MM.1S (cell line): ENCODE data around the gene RNF187.

ENCODE experiments used
- EZH2 ChIP-seq: fragments of 300-600 bp; sonication (generic); optimal IDR thresholded peaks from 2 replicates; pipeline ENCODE3; 2017; ENCODE audit warnings: low read depth, mild to moderate bottlenecking, antibody characterized with exemption, low read length, mixed read lengths
- EZH2phosphoT487 ChIP-seq: fragments of 300-600 bp; sonication (generic); IDR thresholded peaks from 2 replicates; pipeline ENCODE4 v1.6.1; 2018; ENCODE audit warnings: antibody characterized with exemption, low read length
- TF ChIP-seq, protein P1 (sequence below): fragments of 300-600 bp; sonication (generic); IDR thresholded peaks from 2 replicates; pipeline ENCODE4 v1.5.1; 2016; ENCODE audit warnings: antibody characterized with exemption, low read length, mixed read lengths

- TF ChIP-seq, protein P1, sequence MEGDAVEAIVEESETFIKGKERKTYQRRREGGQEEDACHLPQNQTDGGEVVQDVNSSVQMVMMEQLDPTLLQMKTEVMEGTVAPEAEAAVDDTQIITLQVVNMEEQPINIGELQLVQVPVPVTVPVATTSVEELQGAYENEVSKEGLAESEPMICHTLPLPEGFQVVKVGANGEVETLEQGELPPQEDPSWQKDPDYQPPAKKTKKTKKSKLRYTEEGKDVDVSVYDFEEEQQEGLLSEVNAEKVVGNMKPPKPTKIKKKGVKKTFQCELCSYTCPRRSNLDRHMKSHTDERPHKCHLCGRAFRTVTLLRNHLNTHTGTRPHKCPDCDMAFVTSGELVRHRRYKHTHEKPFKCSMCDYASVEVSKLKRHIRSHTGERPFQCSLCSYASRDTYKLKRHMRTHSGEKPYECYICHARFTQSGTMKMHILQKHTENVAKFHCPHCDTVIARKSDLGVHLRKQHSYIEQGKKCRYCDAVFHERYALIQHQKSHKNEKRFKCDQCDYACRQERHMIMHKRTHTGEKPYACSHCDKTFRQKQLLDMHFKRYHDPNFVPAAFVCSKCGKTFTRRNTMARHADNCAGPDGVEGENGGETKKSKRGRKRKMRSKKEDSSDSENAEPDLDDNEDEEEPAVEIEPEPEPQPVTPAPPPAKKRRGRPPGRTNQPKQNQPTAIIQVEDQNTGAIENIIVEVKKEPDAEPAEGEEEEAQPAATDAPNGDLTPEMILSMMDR, result no peak
- TF ChIP-seq EZH2 (no peak), EZH2phosphoT487 (no peak)
Observed at GRCh38 chr1:228544021-228544850, 57.1 kb downstream of the RNF187 start.
